ENCODE results near the gene FLNB. TPM values are rescaled to one million over a fixed set of nuclear protein-coding genes. Genes with fewer than 3 reads are reported as not detected.

The FLNB gene
- total RNA-seq, 2 donors from 2014 or later: 246 to 362 TPM

- H3K27ac ChIP-seq: no peak overlapping the region
- intact Hi-C loops (cut with DNase I): no loop called here
- H3K9me3 ChIP-seq: no peaks in the 10 kb centered on the region
- TF ChIP-seq CTCF (IDR thresholded peaks at IDR 0.05): no peak
- no peak for DNase-seq
- H3K4me1 ChIP-seq: no peaks in the 10 kb centered on the region
- H3K4me3 ChIP-seq: no peak overlapping the region
- H3K36me3 ChIP-seq: peaks cover 19% of the 10 kb centered on the region
- H3K9ac ChIP-seq (ENCODE audit: low read depth in 2 of 2, low read length in 2 of 2): no peak overlapping the region
- H3K27me3 ChIP-seq: no peaks in the 10 kb centered on the region
Observed at GRCh38 chr3:58124387-58124786, 116.2 kb downstream of the FLNB start.

GRCh38 chr3:58129041-58129770, 121.0 kb downstream of the FLNB start:
- no peak for TF ChIP-seq CTCF (IDR thresholded peaks at IDR 0.05)
- Histone ChIP-seq H3K36me3 (peaks cover 4% of the 10 kb centered on the region), H3K4me3 (no peak overlapping the region), H3K27ac (no peak overlapping the region), H3K4me1 (no peaks in the 10 kb centered on the region), H3K9ac (ENCODE audit: low read depth in 2 of 2, low read length in 2 of 2) (no peak overlapping the region), H3K27me3 (no peaks in the 10 kb centered on the region), H3K9me3 (no peaks in the 10 kb centered on the region)
- intact Hi-C loops (cut with DNase I): no loop called here
- DNase-seq: no peak

GRCh38 chr3:58130591-58130990, 122.4 kb downstream of the FLNB start:
- Histone ChIP-seq H3K9ac (ENCODE audit: low read depth in 2 of 2, low read length in 2 of 2) (no peak overlapping the region), H3K36me3 (no peaks in the 10 kb centered on the region), H3K9me3 (no peaks in the 10 kb centered on the region), H3K27me3 (no peaks in the 10 kb centered on the region), H3K27ac (no peak overlapping the region), H3K4me3 (no peak overlapping the region), H3K4me1 (no peaks in the 10 kb centered on the region)
- no peak for DNase-seq
- no peak for TF ChIP-seq CTCF (IDR thresholded peaks at IDR 0.05)
- intact Hi-C loops (cut with DNase I): no loop called here

- H3K27ac ChIP-seq: no peak overlapping the region
- DNase-seq: no peak
- no peak overlapping the region for H3K4me3 ChIP-seq
- no peaks in the 10 kb centered on the region for H3K9me3 ChIP-seq
- no peaks in the 10 kb centered on the region for H3K27me3 ChIP-seq
- no peak for TF ChIP-seq CTCF (IDR thresholded peaks at IDR 0.05)
- H3K4me1 ChIP-seq: no peaks in the 10 kb centered on the region
- intact Hi-C loops (cut with DNase I): no loop called here
- H3K9ac ChIP-seq (ENCODE audit: low read depth in 2 of 2, low read length in 2 of 2): no peak overlapping the region
- H3K36me3 ChIP-seq: no peaks in the 10 kb centered on the region
Observed at GRCh38 chr3:58131101-58131825, 123.0 kb downstream of the FLNB start.

- intact Hi-C loops (cut with DNase I): no loop called here
- H3K27ac ChIP-seq: no peak overlapping the region
- H3K9ac ChIP-seq (ENCODE audit: low read depth in 2 of 2, low read length in 2 of 2): no peak overlapping the region
- no peak for TF ChIP-seq CTCF (IDR thresholded peaks at IDR 0.05)
- H3K9me3 ChIP-seq: no peaks in the 10 kb centered on the region
- H3K4me1 ChIP-seq: no peaks in the 10 kb centered on the region
- H3K4me3 ChIP-seq: no peak overlapping the region
- H3K27me3 ChIP-seq: no peaks in the 10 kb centered on the region
- H3K36me3 ChIP-seq: peaks cover 7% of the 10 kb centered on the region
- no peak for DNase-seq
Observed at GRCh38 chr3:58132850-58133249, 124.6 kb downstream of the FLNB start.
